ENCODE data around the gene FGFBP3. TPM values are rescaled to one million over a fixed set of nuclear protein-coding genes. Genes with fewer than 3 reads are reported as not detected.

The FGFBP3 gene
- total and polyA plus RNA-seq, 2 donors (not counting 3 experiments of a cell fraction or from before 2014, with no cell fraction given) = 0.11 to 0.38 TPM

GRCh38 chr10:91910467-91910866, 1.2 kb upstream of the FGFBP3 start:
- BruUV-seq (replicated peaks) = no TSS peak
- ChIA-PET POLR2A (no interaction called here), CTCF (interaction anchor here (1.0 to 4.1 kb wide), 3 partner anchors 54 to 267 kb away, joined by 3 to 29 read pairs (median 24); no protein-coding TSS in a partner anchor)
- Histone ChIP-seq H3K4me3 (replicated peaks in 1 of 3; ENCODE audit: insufficient read depth in 1 of 3, low read depth in 1 of 3, low read length in 3 of 3) (no peak overlapping the region), H3K9ac (replicated peaks; ENCODE audit: extremely low read depth, insufficient read depth, low read length) (no peak overlapping the region), H3K27ac (ENCODE audit: insufficient read depth, low read depth, low read length) (no peak overlapping the region), H3K79me2 (ENCODE audit: control insufficient read depth, insufficient read depth, low read length) (no peaks in the 10 kb centered on the region), H3K9me3 (replicated peaks; ENCODE audit: control insufficient read depth, insufficient read depth, low read length) (no peaks in the 10 kb centered on the region), H3K9me1 (replicated peaks; ENCODE audit: control insufficient read depth, extremely low read depth, insufficient read depth, low read length) (no peaks in the 10 kb centered on the region), H2AFZ (ENCODE audit: low read depth, low read length) (no peak overlapping the region), H4K20me1 (replicated peaks; ENCODE audit: control insufficient read depth, extremely low read depth, insufficient read depth, low read length) (no peaks in the 10 kb centered on the region), H3K4me2 (ENCODE audit: insufficient read depth, low read length) (no peak overlapping the region), H3K4me1 (ENCODE audit: control insufficient read depth, extremely low read depth, insufficient read depth, low read length) (peaks cover 12% of the 10 kb centered on the region), H3K36me3 (ENCODE audit: control insufficient read depth in 2 of 2, extremely low read depth in 1 of 2, insufficient read depth in 2 of 2, low read length in 2 of 2) (no peaks in the 10 kb centered on the region), H3K27me3 (ENCODE audit: control insufficient read depth in 2 of 2, insufficient read depth in 2 of 2, low read length in 2 of 2) (peaks cover 3 to 7% of the 10 kb centered on the region in 2 experiments)
- intact Hi-C loops (cut with micrococcal nuclease) (loop anchor here (5.0 kb wide), 2 partner anchors 358 to 418 kb away; no protein-coding TSS in a partner anchor), dilution Hi-C loops (cut with MboI; ENCODE audit: extremely low pct_ligation_motif_present, low sequenced_read_pairs) (no loop called here)
- no peak for TF ChIP-seq JUN (IDR thresholded peaks at IDR 0.05; ENCODE audit: borderline replicate concordance, insufficient read depth, insufficient read length, low read depth)
- TF ChIP-seq MYC (IDR thresholded peaks at IDR 0.05; ENCODE audit: low read depth, low read length) = no peak
- no peak for TF ChIP-seq FOS (IDR thresholded peaks at IDR 0.05; ENCODE audit: borderline replicate concordance, insufficient read depth, low read length)
- no peak for TF ChIP-seq MAX (IDR thresholded peaks at IDR 0.05; ENCODE audit: insufficient read depth, insufficient read length)
- TF ChIP-seq CTCF (IDR thresholded peaks at IDR 0.05; ENCODE audit: extremely low read depth in 1 of 2, insufficient read depth in 1 of 2, low read depth in 1 of 2, low read length in 2 of 2) = no peak
- no peak for TF ChIP-seq EZH2 (IDR thresholded peaks at IDR 0.05; ENCODE audit: borderline replicate concordance, low read depth, low read length, severe bottlenecking)
- TF ChIP-seq POLR2A (IDR thresholded peaks at IDR 0.05; ENCODE audit: low read depth, low read length) = no peak
- TF ChIP-seq POLR2AphosphoS5 (IDR thresholded peaks at IDR 0.05; ENCODE audit: insufficient read depth, low read depth, low read length) = no peak
- TF ChIP-seq GATA2 (IDR thresholded peaks at IDR 0.05; ENCODE audit: insufficient read depth, insufficient read length, low read depth, low read length) = no peak
- DNase-seq (ENCODE audit: low read depth, low spot score) (no peak), FAIRE-seq (no peak)

Data from endothelial cell of umbilical vein (primary cell).